Measurements from ENCODE around the gene TRERF1. TPM values are rescaled to one million over a fixed set of nuclear protein-coding genes. Genes with fewer than 3 reads are reported as not detected.

TRERF1 gene
- polyA plus RNA-seq, 1 of the 3 experiments (the other 2 are of a cell fraction), result 3.6 TPM

DNA sequence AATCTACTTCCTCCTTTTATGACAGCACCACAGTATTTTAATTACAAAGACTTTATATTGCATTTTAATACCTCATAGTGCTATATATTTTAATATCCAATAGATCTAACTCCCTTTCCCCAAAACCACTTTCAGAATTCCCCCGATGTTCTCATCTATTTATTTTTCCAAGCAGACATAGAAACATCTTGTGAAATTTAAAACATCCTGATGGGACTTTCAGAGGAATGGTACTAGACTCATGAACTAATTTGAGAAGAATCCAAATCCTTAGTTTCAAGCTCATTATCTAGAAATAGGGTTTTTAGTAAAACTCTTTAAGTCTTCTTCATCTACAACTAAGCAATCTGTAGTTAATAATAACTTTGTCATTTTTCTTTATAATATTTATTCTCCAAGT lies 97.0 kb downstream of the TRERF1 start:
- no peak for DNase-seq
- H3K27ac ChIP-seq (ENCODE audit: low read depth in 2 of 2, low read length in 1 of 2), result no peak overlapping the region
- no peaks in the 10 kb centered on the region for H3K27me3 ChIP-seq (ENCODE audit: insufficient read depth)
- peaks cover 7% of the 10 kb centered on the region for H3F3A ChIP-seq (replicated peaks; ENCODE audit: insufficient read depth)
- H4K20me1 ChIP-seq (ENCODE audit: insufficient read depth), result no peaks in the 10 kb centered on the region
- H3K4me3 ChIP-seq (ENCODE audit: low read depth in 2 of 2, low read length in 1 of 2), result no peak overlapping the region
- no peaks in the 10 kb centered on the region for H3K9me2 ChIP-seq
- H3K4me2 ChIP-seq, result no peak overlapping the region
- no peak overlapping the region for H2AFZ ChIP-seq (ENCODE audit: low read depth)
- H3K4me1 ChIP-seq (ENCODE audit: control insufficient read depth in 1 of 2, insufficient read depth in 2 of 2, low read depth in 1 of 2, low read length in 1 of 2), result peaks cover 0 to 19% of the 10 kb centered on the region in 2 experiments; a peak in 3 of 4 replicates
- POLR2A ChIA-PET, result no interaction called here
- CTCF ChIA-PET, result interaction anchor here (1.4 to 2.9 kb wide), 2 partner anchors 34 to 193 kb away, joined by 4 to 8 read pairs; no protein-coding TSS in a partner anchor
- H3K9me3 ChIP-seq, result no peaks in the 10 kb centered on the region
- peaks cover 0 to under 1% of the 10 kb centered on the region in 2 experiments for H3K36me3 ChIP-seq (replicated peaks in 1 of 2; ENCODE audit: control insufficient read depth in 1 of 2, insufficient read depth in 2 of 2, low read length in 1 of 2)
- H3K79me2 ChIP-seq (ENCODE audit: insufficient read depth), result no peaks in the 10 kb centered on the region
- no peak for TF ChIP-seq YY1 (IDR thresholded peaks at IDR 0.05; ENCODE audit: low read depth)
- no peak for TF ChIP-seq NRF1 (IDR thresholded peaks at IDR 0.05; ENCODE audit: low read depth, low read length)
- TF ChIP-seq RAD21 (IDR thresholded peaks at IDR 0.05; ENCODE audit: low read length), result no peak
- no peak for TF ChIP-seq NFIC (IDR thresholded peaks at IDR 0.05; ENCODE audit: borderline replicate concordance)
- no peak for TF ChIP-seq SMC3 (IDR thresholded peaks at IDR 0.05; ENCODE audit: low read depth, low read length)
- TF ChIP-seq GABPA (IDR thresholded peaks at IDR 0.05; ENCODE audit: low read depth), result no peak
- TF ChIP-seq POLR2AphosphoS5 (IDR thresholded peaks at IDR 0.05; ENCODE audit: low read depth, low read length), result no peak
- no peak for TF ChIP-seq RXRA (IDR thresholded peaks at IDR 0.05; ENCODE audit: borderline replicate concordance, low read depth)
- TF ChIP-seq, protein P1, sequence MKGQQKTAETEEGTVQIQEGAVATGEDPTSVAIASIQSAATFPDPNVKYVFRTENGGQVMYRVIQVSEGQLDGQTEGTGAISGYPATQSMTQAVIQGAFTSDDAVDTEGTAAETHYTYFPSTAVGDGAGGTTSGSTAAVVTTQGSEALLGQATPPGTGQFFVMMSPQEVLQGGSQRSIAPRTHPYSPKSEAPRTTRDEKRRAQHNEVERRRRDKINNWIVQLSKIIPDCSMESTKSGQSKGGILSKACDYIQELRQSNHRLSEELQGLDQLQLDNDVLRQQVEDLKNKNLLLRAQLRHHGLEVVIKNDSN (IDR thresholded peaks at IDR 0.05; ENCODE audit: borderline replicate concordance, low read depth), result no peak
- TF ChIP-seq, protein P2, sequence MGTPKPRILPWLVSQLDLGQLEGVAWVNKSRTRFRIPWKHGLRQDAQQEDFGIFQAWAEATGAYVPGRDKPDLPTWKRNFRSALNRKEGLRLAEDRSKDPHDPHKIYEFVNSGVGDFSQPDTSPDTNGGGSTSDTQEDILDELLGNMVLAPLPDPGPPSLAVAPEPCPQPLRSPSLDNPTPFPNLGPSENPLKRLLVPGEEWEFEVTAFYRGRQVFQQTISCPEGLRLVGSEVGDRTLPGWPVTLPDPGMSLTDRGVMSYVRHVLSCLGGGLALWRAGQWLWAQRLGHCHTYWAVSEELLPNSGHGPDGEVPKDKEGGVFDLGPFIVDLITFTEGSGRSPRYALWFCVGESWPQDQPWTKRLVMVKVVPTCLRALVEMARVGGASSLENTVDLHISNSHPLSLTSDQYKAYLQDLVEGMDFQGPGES (IDR thresholded peaks at IDR 0.05; ENCODE audit: low read depth, low read length), result no peak
- TF ChIP-seq FOXJ3 (CRISPR knock-in tag; IDR thresholded peaks at IDR 0.05), result no peak
- TF ChIP-seq USF2 (IDR thresholded peaks at IDR 0.05; ENCODE audit: borderline replicate concordance, low read depth, low read length), result no peak
- no peak for TF ChIP-seq SIN3A (IDR thresholded peaks at IDR 0.05; ENCODE audit: borderline replicate concordance, low read depth, low read length)
- TF ChIP-seq TCF12 (IDR thresholded peaks at IDR 0.05), result no peak
- TF ChIP-seq CHD2 (IDR thresholded peaks at IDR 0.05; ENCODE audit: low read length, partially characterized antibody), result no peak
- TF ChIP-seq PBX3 (IDR thresholded peaks at IDR 0.05), result no peak
- TF ChIP-seq JUND (IDR thresholded peaks at IDR 0.05), result no peak
- TF ChIP-seq, protein P3, sequence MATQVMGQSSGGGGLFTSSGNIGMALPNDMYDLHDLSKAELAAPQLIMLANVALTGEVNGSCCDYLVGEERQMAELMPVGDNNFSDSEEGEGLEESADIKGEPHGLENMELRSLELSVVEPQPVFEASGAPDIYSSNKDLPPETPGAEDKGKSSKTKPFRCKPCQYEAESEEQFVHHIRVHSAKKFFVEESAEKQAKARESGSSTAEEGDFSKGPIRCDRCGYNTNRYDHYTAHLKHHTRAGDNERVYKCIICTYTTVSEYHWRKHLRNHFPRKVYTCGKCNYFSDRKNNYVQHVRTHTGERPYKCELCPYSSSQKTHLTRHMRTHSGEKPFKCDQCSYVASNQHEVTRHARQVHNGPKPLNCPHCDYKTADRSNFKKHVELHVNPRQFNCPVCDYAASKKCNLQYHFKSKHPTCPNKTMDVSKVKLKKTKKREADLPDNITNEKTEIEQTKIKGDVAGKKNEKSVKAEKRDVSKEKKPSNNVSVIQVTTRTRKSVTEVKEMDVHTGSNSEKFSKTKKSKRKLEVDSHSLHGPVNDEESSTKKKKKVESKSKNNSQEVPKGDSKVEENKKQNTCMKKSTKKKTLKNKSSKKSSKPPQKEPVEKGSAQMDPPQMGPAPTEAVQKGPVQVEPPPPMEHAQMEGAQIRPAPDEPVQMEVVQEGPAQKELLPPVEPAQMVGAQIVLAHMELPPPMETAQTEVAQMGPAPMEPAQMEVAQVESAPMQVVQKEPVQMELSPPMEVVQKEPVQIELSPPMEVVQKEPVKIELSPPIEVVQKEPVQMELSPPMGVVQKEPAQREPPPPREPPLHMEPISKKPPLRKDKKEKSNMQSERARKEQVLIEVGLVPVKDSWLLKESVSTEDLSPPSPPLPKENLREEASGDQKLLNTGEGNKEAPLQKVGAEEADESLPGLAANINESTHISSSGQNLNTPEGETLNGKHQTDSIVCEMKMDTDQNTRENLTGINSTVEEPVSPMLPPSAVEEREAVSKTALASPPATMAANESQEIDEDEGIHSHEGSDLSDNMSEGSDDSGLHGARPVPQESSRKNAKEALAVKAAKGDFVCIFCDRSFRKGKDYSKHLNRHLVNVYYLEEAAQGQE (IDR thresholded peaks at IDR 0.05; ENCODE audit: low read depth, low read length), result no peak
- no peak for TF ChIP-seq CTCF (IDR thresholded peaks at IDR 0.05)
- TF ChIP-seq FOSL2 (IDR thresholded peaks at IDR 0.05; ENCODE audit: borderline replicate concordance, low read depth), result no peak
- H3K9ac ChIP-seq, result no peak overlapping the region
- 89% methylated on average over 1 of the region's 1 CpG for WGBS (ENCODE audit: low lambda C conversion rate)

All from SK-N-SH (cell line).